DOHH2 (cell line): ENCODE data around the gene MCMBP.
"Not testable (repeated sequence)": the region's sequence is repeated elsewhere in the genome, so short reads cannot be mapped to it uniquely, and the experiment has no call there.

Source experiments
- H3F3A ChIP-seq: fragments of 200-600 bp; sonication (generic), shearing (Covaris generic); 2 replicates; pipeline ENCODE4 v1.6.0; 2016; ENCODE audit warnings: antibody characterized with exemption, mild to moderate bottlenecking; ENCODE audit not compliant: control insufficient read depth, insufficient read depth
- H3K27ac ChIP-seq: fragments of 200-600 bp; sonication (generic); 2 replicates; pipeline ENCODE4 v1.5.1; 2014; ENCODE audit warnings: low read depth, mild to moderate bottlenecking, low read length, moderate library complexity
- H3K27me3 ChIP-seq: fragments of 200-600 bp; sonication (generic); 2 replicates; pipeline ENCODE4 v1.6.1; 2014; ENCODE audit warnings: mild to moderate bottlenecking, low read length, mixed read lengths; ENCODE audit not compliant: control insufficient read depth
- H3K36me3 ChIP-seq: fragments of 200-600 bp; sonication (generic); 2 replicates; pipeline ENCODE4 v1.6.1; 2014; ENCODE audit warnings: mild to moderate bottlenecking, low read length, moderate library complexity, mixed read lengths; ENCODE audit not compliant: control insufficient read depth
- H3K4me1 ChIP-seq: fragments of 200-600 bp; sonication (generic); 2 replicates; pipeline ENCODE4 v1.6.1; 2014; ENCODE audit warnings: mild to moderate bottlenecking, low read length, mixed read lengths; ENCODE audit not compliant: control insufficient read depth
- H3K4me2 ChIP-seq: fragments of 200-600 bp; sonication (generic); 2 replicates; pipeline ENCODE4 v1.6.0; 2014; ENCODE audit warnings: mild to moderate bottlenecking, low read length, moderate library complexity
- H3K4me3 ChIP-seq: fragments of 200-600 bp; sonication (generic); 2 replicates; pipeline ENCODE4 v1.5.1; 2014; ENCODE audit warnings: mild to moderate bottlenecking, low read length, mixed read lengths
- H3K79me2 ChIP-seq: fragments of 200-600 bp; sonication (generic); 2 replicates; pipeline ENCODE4 v1.6.1; 2014; ENCODE audit warnings: mild to moderate bottlenecking, low read length, mixed read lengths; ENCODE audit not compliant: control insufficient read depth
- H3K9me2 ChIP-seq: fragments of 200-600 bp; sonication (generic); replicated peaks from 2 replicates; pipeline ENCODE4 v1.6.1; 2014; ENCODE audit warnings: mild to moderate bottlenecking, low read length, mixed read lengths; ENCODE audit not compliant: control insufficient read depth
- H3K9me3 ChIP-seq: fragments of 200-600 bp; sonication (generic); 2 replicates; pipeline ENCODE4 v1.6.1; 2014; ENCODE audit warnings: antibody characterized with exemption, low read length, mixed read lengths; ENCODE audit not compliant: control insufficient read depth, insufficient read depth
- H4K20me1 ChIP-seq: fragments of 200-600 bp; sonication (generic); 2 replicates; pipeline ENCODE4 v1.6.0; 2014; ENCODE audit warnings: low read depth, mild to moderate bottlenecking, antibody characterized with exemption, low read length, moderate library complexity; ENCODE audit not compliant: control insufficient read depth, insufficient read depth
- CTCF ChIP-seq: fragments of 200-600 bp; sonication (generic); IDR thresholded peaks from one replicate; pipeline ENCODE4 v1.5.1; 2014; ENCODE audit warnings: antibody characterized with exemption, mild to moderate bottlenecking, low read depth, low read length; ENCODE audit not compliant: poor library complexity, severe bottlenecking
- EZH2phosphoT487 ChIP-seq: fragments of 200-600 bp; sonication (generic); IDR thresholded peaks from 2 replicates; pipeline ENCODE4 v1.6.1; 2017; ENCODE audit warnings: borderline replicate concordance, mild to moderate bottlenecking, antibody characterized with exemption, low read length, moderate library complexity, mixed read lengths

MCMBP gene

GRCh38 chr10:119910689-119911088 is 38.0 kb upstream of the MCMBP start:
- TF ChIP-seq EZH2phosphoT487: no peak
- no peak for TF ChIP-seq CTCF
- H3K9me2 ChIP-seq: no peaks in the 10 kb centered on the region
- no peaks in the 10 kb centered on the region for H3K27me3 ChIP-seq
- no peak overlapping the region for H3K4me3 ChIP-seq
- H3K79me2 ChIP-seq: no peaks in the 10 kb centered on the region
- peaks cover 52% of the 10 kb centered on the region for H3K36me3 ChIP-seq
- H3F3A ChIP-seq: no peaks in the 10 kb centered on the region
- no peaks in the 10 kb centered on the region for H3K4me1 ChIP-seq
- no peaks in the 10 kb centered on the region for H4K20me1 ChIP-seq
- no peak overlapping the region for H3K27ac ChIP-seq
- H3K4me2 ChIP-seq: no peak overlapping the region
- H3K9me3 ChIP-seq: no peaks in the 10 kb centered on the region

GRCh38 chr10:119908166-119908565 is 35.5 kb upstream of the MCMBP start:
- Histone ChIP-seq H3K27me3 (no peaks in the 10 kb centered on the region), H4K20me1 (no peaks in the 10 kb centered on the region), H3K79me2 (0 out of 2 replicates have a peak, but pooled peaks cover 5% of the 10 kb centered on the region), H3K4me1 (no peaks in the 10 kb centered on the region), H3K36me3 (peaks cover 61% of the 10 kb centered on the region), H3K9me2 (no peaks in the 10 kb centered on the region), H3K4me3 (no peak overlapping the region), H3F3A (no peaks in the 10 kb centered on the region), H3K27ac (no peak overlapping the region), H3K9me3 (no peaks in the 10 kb centered on the region), H3K4me2 (no peak overlapping the region)
- TF ChIP-seq CTCF (no peak), EZH2phosphoT487 (no peak)

GRCh38 chr10:119907695-119908094 is 35.1 kb upstream of the MCMBP start:
- H3K27me3 ChIP-seq, H3K9me2 ChIP-seq, H3K4me2 ChIP-seq, H3K4me3 ChIP-seq, H3K9me3 ChIP-seq, H4K20me1 ChIP-seq, H3K4me1 ChIP-seq, H3K79me2 ChIP-seq, H3K27ac ChIP-seq, H3F3A ChIP-seq: not testable (repeated sequence)
- H3K36me3 ChIP-seq: peaks cover 61% of the 10 kb centered on the region

- Histone ChIP-seq H3F3A (no peaks in the 10 kb centered on the region), H3K27me3 (no peaks in the 10 kb centered on the region), H3K9me3 (no peaks in the 10 kb centered on the region), H3K4me2 (no peak overlapping the region), H3K9me2 (no peaks in the 10 kb centered on the region), H3K36me3 (peaks cover 67% of the 10 kb centered on the region), H4K20me1 (no peaks in the 10 kb centered on the region), H3K79me2 (peaks cover 43% of the 10 kb centered on the region), H3K4me1 (no peaks in the 10 kb centered on the region), H3K4me3 (no peak overlapping the region), H3K27ac (no peak overlapping the region)
- TF ChIP-seq CTCF (no peak), EZH2phosphoT487 (no peak)
Measured at GRCh38 chr10:119903946-119904666, 31.5 kb upstream of the MCMBP start.
